Stomach (tissue), 19 donors: ENCODE data around the gene FPR3. TPM values are rescaled to one million over a fixed set of nuclear protein-coding genes. Genes with fewer than 3 reads are reported as not detected.
A peak's percentile ranks its signal among the peaks of the same experiment; 100 is the strongest.

Experiments
- DNase-seq, 2 donors: peaks; one replicate each; pipeline versions ENCODE4 v3.0.0 to v3.0.0-alpha.2; 2013 to 2019
- H3K27ac ChIP-seq, 5 donors: fragments of 200-600 bp in 4 of 5; sonication (generic) in 4 of 5; one replicate each; pipeline ENCODE4 v1.5.1; 2013 to 2019; ENCODE audit warnings: mild to moderate bottlenecking in 1 of 5, moderate library complexity in 1 of 5
- H3K27me3 ChIP-seq, 3 donors: fragments of 200-600 bp; sonication (generic); one replicate each; pipeline ENCODE4 v1.5.1; 2017 to 2019; ENCODE audit warnings: mixed run types in 1 of 3
- H3K36me3 ChIP-seq, 4 donors: fragments of 200-600 bp; sonication (generic); 1 replicate in 3 of 4; 2 replicates in 1 of 4; pipeline ENCODE4 v1.5.1; 2016 to 2019
- H3K4me1 ChIP-seq, 4 donors: fragments of 200-600 bp; sonication (generic); one replicate each; pipeline ENCODE4 v1.5.1; 2016 to 2019
- H3K4me3 ChIP-seq, 4 donors: fragments of 200-600 bp; sonication (generic) in 3 of 4; one replicate each; pipeline ENCODE4 v1.5.1; 2016 to 2019; ENCODE audit warnings: mild to moderate bottlenecking in 1 of 4
- H3K9me3 ChIP-seq, 4 donors: fragments of 200-600 bp; sonication (generic); one replicate each; pipeline ENCODE4 v1.5.1; 2016 to 2019
- CTCF ChIP-seq, 7 experiments: fragments of 450-650 bp in 4 of 7; fragments of 200-600 bp in 3 of 7; sonication (generic) in 3 of 7; IDR thresholded peaks; one replicate each; pipeline ENCODE4 v1.5.1; 2016 to 2019; ENCODE audit warnings: antibody characterized with exemption in 7 of 7, control low read depth in 2 of 7, mild to moderate bottlenecking in 1 of 7
- EP300 ChIP-seq: sonication (generic); formaldehyde crosslinking; IDR thresholded peaks from one replicate; pipeline ENCODE4 v1.6.1; 2017; ENCODE audit warnings: antibody characterized with exemption
- POLR2A ChIP-seq, 4 donors: fragments of 450-650 bp; IDR thresholded peaks; one replicate each; pipeline ENCODE4 v1.6.1; 2016; ENCODE audit warnings: antibody characterized with exemption in 4 of 4, control low read depth in 2 of 4, mild to moderate bottlenecking in 1 of 4, moderate library complexity in 1 of 4
- POLR2AphosphoS5 ChIP-seq, 3 donors: sonication (generic); formaldehyde crosslinking; IDR thresholded peaks; one replicate each; pipeline ENCODE4 v1.6.1; 2016; ENCODE audit warnings: antibody characterized with exemption in 3 of 3
- WGBS, 5 donors: extraction: QIAGEN DNeasy Blood & Tissue Kit in 3 of 5; methylation state at CpG; one replicate each; pipeline versions ENCODE4 v1.1.5 to v1.1.7; 2013 to 2018; 5-methylcytosine and 5-hydroxymethylcytosine counted together
- intact Hi-C: fragments of 100-400 bp; cut with DNase I; formaldehyde crosslinking; loops from one replicate; pipeline ENCODE4 v1.15.1; 2023; ENCODE audit warnings: low total_unique reads
- long read RNA-seq, 10 donors: transcript quantifications; one replicate each; lab custom pipeline, GENCODE V29; 2026
- polyA plus RNA-seq, 3 donors: library from polyadenylated mRNA; stranded (reverse); fragments of 200-250 nt; gene quantifications; one replicate each; pipeline ENCODE4 v1.2.3, GENCODE V29; 2013
- total RNA-seq, 5 donors: library from RNA; depleted of rRNA; stranded (reverse); fragments of >200 nt; gene quantifications; one replicate each; pipeline versions ENCODE4 v1.1.0 to v1.2.3, GENCODE V29; 2014 to 2016
- donor health status: healthy with polysubstance abuse.
- donor health status: Bipolar disorder and iron deficiency.
- donor health status: healthy.

FPR3 gene
- total RNA-seq (1 to 10 TPM in 3 of 5 donors, not detected in 2; 1.6 to 7.0 (median 3.1) TPM), polyA plus RNA-seq (1 to 10 TPM in 2 of 3 donors, under 1 TPM in 1; 0.58 to 2.7 (median 2.3) TPM)
- long read RNA-seq, donor 1: 0 reads
- long read RNA-seq, donor 2: 0 reads
- long read RNA-seq, donor 3: 0 reads
- long read RNA-seq, donor 4: 0 reads
- long read RNA-seq, donor 5: 0 reads
- long read RNA-seq, donor 6, partial matches to known transcripts: 0 of 1 reads
- long read RNA-seq, donor 6, other reads (novel, unspliced or antisense): 0 of 1 reads
- long read RNA-seq, donor 7, partial matches to known transcripts: 0 of 1 reads
- long read RNA-seq, donor 7, other reads (novel, unspliced or antisense): 0 of 1 reads
- long read RNA-seq, donor 8: 0 reads
- long read RNA-seq, donor 9: 0 reads
- long read RNA-seq, donor 10: 0 reads

- Histone ChIP-seq H3K4me3 (peak within 1 kb of the TSS in 1 of 4 donors; percentile 8), H3K27ac (no peak within 1 kb of the TSS)
- no peak for TF ChIP-seq POLR2A (IDR thresholded peaks at IDR 0.05)
- no peak for TF ChIP-seq EP300
- TF ChIP-seq POLR2AphosphoS5 (IDR thresholded peaks at IDR 0.05): no peak
- no peak for TF ChIP-seq CTCF (IDR thresholded peaks at IDR 0.05)
These were observed at the start of gene FPR3 for GRCh38 chr19:51794885-51795490. Gene FPR3, plus strand, starts transcription at chr19:51795157. Its CDS starts 28,592 bp downstream, at chr19:51823749.

GRCh38 chr19:51746731-51747130 lies 48.2 kb upstream of the FPR3 start:
- no peaks in the 10 kb centered on the region for H3K36me3 ChIP-seq
- TF ChIP-seq CTCF (IDR thresholded peaks at IDR 0.05): no peak
- TF ChIP-seq EP300: no peak
- no peak for TF ChIP-seq POLR2A (IDR thresholded peaks at IDR 0.05)
- no peak for TF ChIP-seq POLR2AphosphoS5 (IDR thresholded peaks at IDR 0.05)

More at GRCh38 chr19:51794885-51795490, at the start of gene FPR3:
- DNase-seq: no peak
- no peaks in the 10 kb centered on the region for H3K36me3 ChIP-seq
- H3K27me3 ChIP-seq: peaks cover 0 to 8% (median 0%) of the 10 kb centered on the region in 3 donors
- peaks cover 0 to 15% (median 4%) of the 10 kb centered on the region in 4 donors for H3K9me3 ChIP-seq
- H3K4me1 ChIP-seq: peaks cover 0 to 15% (median 0%) of the 10 kb centered on the region in 4 donors
- 52 to 66% (median 60%) methylated on average over 2 of the region's 2 CpGs for WGBS, 5 donors
- intact Hi-C loops: no loop called here

GRCh38 chr19:51749979-51750378 lies 45.0 kb upstream of the FPR3 start:
- intact Hi-C loops: no loop called here
- peak overlapping the region in 2 of 5 donors; percentile 70 to 72 for H3K27ac ChIP-seq
- H3K4me1 ChIP-seq: no peaks in the 10 kb centered on the region
- peaks cover 0 to 7% (median 0%) of the 10 kb centered on the region in 4 donors for H3K9me3 ChIP-seq
- 67 to 91% (median 81%) methylated on average over 4 of the region's 4 CpGs for WGBS, 5 donors
- peaks cover 0 to 13% (median 0%) of the 10 kb centered on the region in 3 donors for H3K27me3 ChIP-seq
- peak overlapping the region in 2 of 4 donors; percentile 1 to 34 for H3K4me3 ChIP-seq
- no peaks in the 10 kb centered on the region for H3K36me3 ChIP-seq
- DNase-seq: no peak
- TF ChIP-seq EP300 (no peak), CTCF (IDR thresholded peaks at IDR 0.05) (no peak), POLR2A (IDR thresholded peaks at IDR 0.05) (no peak), POLR2AphosphoS5 (IDR thresholded peaks at IDR 0.05) (no peak)

More at GRCh38 chr19:51746731-51747130, 48.2 kb upstream of the FPR3 start:
- DNase-seq: no peak
- intact Hi-C loops: no loop called here
- H3K27me3 ChIP-seq: peaks cover 0 to 13% (median 0%) of the 10 kb centered on the region in 3 donors
- peaks cover 0 to 7% (median 0%) of the 10 kb centered on the region in 4 donors for H3K9me3 ChIP-seq
- no peak overlapping the region for H3K27ac ChIP-seq
- no peak overlapping the region for H3K4me3 ChIP-seq
- no peaks in the 10 kb centered on the region for H3K4me1 ChIP-seq
- 63 to 71% (median 66%) methylated on average over 7 of the region's 7 CpGs for WGBS, 5 donors

- no peak for TF ChIP-seq POLR2A (IDR thresholded peaks at IDR 0.05)
- TF ChIP-seq CTCF (IDR thresholded peaks at IDR 0.05): no peak
- TF ChIP-seq EP300: no peak
- TF ChIP-seq POLR2AphosphoS5 (IDR thresholded peaks at IDR 0.05): no peak
- intact Hi-C loops: no loop called here
- H3K36me3 ChIP-seq: no peaks in the 10 kb centered on the region
- peaks cover 0 to 10% (median 0%) of the 10 kb centered on the region in 4 donors for H3K9me3 ChIP-seq
- peak overlapping the region in 2 of 4 donors; percentile 16 to 34 for H3K4me3 ChIP-seq
- no peak for DNase-seq
- peak overlapping the region in 3 of 5 donors; percentile 37 to 72 (median 70) for H3K27ac ChIP-seq
- no peaks in the 10 kb centered on the region for H3K4me1 ChIP-seq
- H3K27me3 ChIP-seq: peaks cover 0 to 16% (median 0%) of the 10 kb centered on the region in 3 donors
- WGBS, 5 donors: 73 to 88% (median 80%) methylated on average over 7 of the region's 7 CpGs
These were observed 44.4 kb upstream of the FPR3 start for GRCh38 chr19:51750400-51751094.
